ENCODE results near the gene SZRD1. TPM values are rescaled to one million over a fixed set of nuclear protein-coding genes. Genes with fewer than 3 reads are reported as not detected.
"Not testable (repeated sequence)": the region's sequence is repeated elsewhere in the genome, so short reads cannot be mapped to it uniquely, and the experiment has no call there.

SZRD1 gene
- total and polyA plus RNA-seq, 4 experiments from 2014 or later, result 41.6 to 81.0 (median 67.9) TPM

DNA sequence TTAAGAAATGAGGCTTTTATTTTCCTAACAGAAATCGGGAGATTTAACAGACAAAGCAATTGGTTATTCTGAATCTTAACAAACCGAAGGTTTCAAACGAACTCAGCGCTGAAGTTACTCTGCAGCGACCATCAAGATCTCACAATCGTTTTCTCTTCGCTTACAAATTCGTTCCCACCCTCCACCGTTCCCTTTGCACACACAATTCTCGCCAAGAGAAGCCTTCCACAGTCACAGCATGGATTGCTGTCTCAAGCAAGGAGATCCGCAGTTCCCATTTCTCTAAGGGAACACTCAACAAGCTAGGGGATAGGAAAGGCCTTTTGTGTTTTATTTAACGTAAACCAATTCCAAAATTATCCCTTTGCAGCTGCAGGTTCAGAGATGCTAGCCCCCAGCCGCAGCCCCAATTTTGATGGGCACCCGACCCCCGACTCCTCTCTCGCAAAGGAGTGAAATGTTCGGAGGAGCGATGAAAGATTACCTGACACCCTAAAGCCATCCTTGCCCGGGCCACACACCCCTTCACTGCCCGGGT is 15.5 kb upstream of the SZRD1 start:
- Histone ChIP-seq H3K9me3 (ENCODE audit: control insufficient read depth in 1 of 2, low read length in 2 of 2) (no peaks in the 10 kb centered on the region), H3K4me3 (ENCODE audit: low read length in 2 of 2) (peak overlapping the region; percentile 88 to 90), H3K36me3 (ENCODE audit: insufficient read depth, low read length) (no peaks in the 10 kb centered on the region), H3K27me3 (ENCODE audit: insufficient read depth, low read length) (no peaks in the 10 kb centered on the region), H3K4me1 (ENCODE audit: insufficient read depth, low read length) (peaks cover 44% of the 10 kb centered on the region), H3K27ac (ENCODE audit: low read depth, low read length) (peak overlapping the region; percentile 95)
- Mint-ChIP-seq H3K36me3 (peaks cover 0 to 9% of the 10 kb centered on the region in 2 donors), H3K9me3 (no peaks in the 10 kb centered on the region), H3K4me3 (peak overlapping the region; percentile 89 to 97 (median 96)), H3K27ac (peak overlapping the region; percentile 83 to 98 (median 95)), H3K27me3 (no peaks in the 10 kb centered on the region), H3K4me1 (peaks cover 17 to 37% (median 30%) of the 10 kb centered on the region in 4 donors)
- ChIA-PET CTCF (ENCODE audit: partially characterized antibody) (interaction anchor here (0.6 to 12.0 kb wide), 4 partner anchors 13 to 99 kb away, joined by 3 to 121 read pairs (median 4); partner anchors contain the start of gene SZRD1), POLR2A (ENCODE audit: partially characterized antibody) (interaction anchor here (0.6 to 3.0 kb wide), 13 partner anchors 10 to 553 kb away, joined by 3 to 27 read pairs (median 3); partner anchors contain the start of genes NECAP2, SZRD1 and ZBTB17)
- peak in 1 of 5 donors; percentile 10 for DNase-seq
- intact Hi-C loops (cut with micrococcal nuclease), result loop anchor here (5.0 kb wide), 2 partner anchors 91 to 144 kb away; partner anchors contain the start of gene NECAP2

DNA sequence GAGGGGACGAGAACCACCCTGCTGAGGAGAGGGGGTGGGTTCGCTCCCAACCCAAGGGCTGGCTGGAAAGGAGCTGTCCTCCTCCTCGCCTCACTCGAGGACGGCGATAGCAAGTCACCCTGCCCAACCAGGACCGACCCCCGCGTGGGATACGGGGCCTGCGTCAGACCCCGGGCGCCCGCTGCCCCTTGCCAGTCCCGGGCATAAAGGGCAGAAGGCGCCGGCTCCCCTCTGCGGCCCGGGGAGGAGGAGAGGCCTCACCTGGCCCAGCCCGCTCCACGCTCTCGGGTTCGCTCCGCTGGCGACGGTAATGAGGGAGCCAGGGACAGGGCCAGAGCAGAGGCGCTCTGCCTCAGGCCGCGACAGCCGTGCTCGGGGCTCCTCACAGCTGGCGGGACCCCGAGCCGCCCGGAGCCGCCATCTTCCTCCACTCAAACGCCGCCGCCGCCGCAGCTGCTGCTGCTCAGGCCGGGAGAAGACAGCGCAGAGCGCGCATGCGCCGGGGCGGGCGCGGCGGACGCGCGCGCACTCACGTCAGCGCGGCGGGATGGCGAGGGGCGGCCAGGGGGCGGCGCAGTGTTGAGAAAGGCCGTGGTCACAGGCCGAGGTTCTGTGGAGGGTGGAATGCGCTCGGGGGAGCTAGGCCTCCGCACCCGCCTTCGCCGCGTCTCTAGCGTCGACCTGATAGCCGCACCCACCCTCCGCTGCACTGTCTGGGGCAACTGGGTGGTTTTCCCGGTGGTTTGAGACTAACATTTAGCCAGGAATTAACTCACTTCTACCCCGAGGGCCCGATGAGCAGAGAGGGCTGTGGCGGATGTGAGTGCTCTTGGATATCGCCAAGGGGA is 14.8 kb upstream of the SZRD1 start, which contains the start of gene FBXO42:
Gene FBXO42, minus strand, starts transcription at position 487 of the 848 bp plus-strand sequence. CDS start 37,062 bp downstream, outside the sequence.
- Histone ChIP-seq H3K27me3 (ENCODE audit: insufficient read depth, low read length) (no peaks in the 10 kb centered on the region), H3K4me1 (ENCODE audit: insufficient read depth, low read length) (peaks cover 44% of the 10 kb centered on the region), H3K9me3 (ENCODE audit: control insufficient read depth in 1 of 2, low read length in 2 of 2) (no peaks in the 10 kb centered on the region), H3K27ac (ENCODE audit: low read depth, low read length) (peak within 1 kb of the TSS; percentile 95), H3K4me3 (ENCODE audit: low read length in 2 of 2) (peak within 1 kb of the TSS; percentile 88 to 90), H3K36me3 (ENCODE audit: insufficient read depth, low read length) (no peaks in the 10 kb centered on the region)
- Mint-ChIP-seq H3K4me3 (peak within 1 kb of the TSS; percentile 89 to 97 (median 96)), H3K4me1 (peaks cover 17 to 37% (median 30%) of the 10 kb centered on the region in 4 donors), H3K27ac (peak within 1 kb of the TSS; percentile 90 to 98 (median 95)), H3K27me3 (no peaks in the 10 kb centered on the region), H3K9me3 (no peaks in the 10 kb centered on the region), H3K36me3 (peaks cover 0 to 9% of the 10 kb centered on the region in 2 donors)
- intact Hi-C loops (cut with micrococcal nuclease), result loop anchor here (1.0 to 5.0 kb wide), 3 partner anchors 15 to 145 kb away; partner anchors contain the start of genes NECAP2 and SZRD1
- ChIA-PET POLR2A (ENCODE audit: partially characterized antibody) (interaction anchor here (0.6 to 3.0 kb wide), 15 partner anchors 9 to 553 kb away, joined by 3 to 27 read pairs (median 3); partner anchors contain the start of genes NECAP2, SZRD1 and ZBTB17), CTCF (ENCODE audit: partially characterized antibody) (interaction anchor here (0.6 to 12.0 kb wide), 6 partner anchors 12 to 274 kb away, joined by 3 to 121 read pairs (median 4); partner anchors contain the start of gene SZRD1)
- DNase-seq, result peak; percentile 90 to 95 (median 94)

DNA sequence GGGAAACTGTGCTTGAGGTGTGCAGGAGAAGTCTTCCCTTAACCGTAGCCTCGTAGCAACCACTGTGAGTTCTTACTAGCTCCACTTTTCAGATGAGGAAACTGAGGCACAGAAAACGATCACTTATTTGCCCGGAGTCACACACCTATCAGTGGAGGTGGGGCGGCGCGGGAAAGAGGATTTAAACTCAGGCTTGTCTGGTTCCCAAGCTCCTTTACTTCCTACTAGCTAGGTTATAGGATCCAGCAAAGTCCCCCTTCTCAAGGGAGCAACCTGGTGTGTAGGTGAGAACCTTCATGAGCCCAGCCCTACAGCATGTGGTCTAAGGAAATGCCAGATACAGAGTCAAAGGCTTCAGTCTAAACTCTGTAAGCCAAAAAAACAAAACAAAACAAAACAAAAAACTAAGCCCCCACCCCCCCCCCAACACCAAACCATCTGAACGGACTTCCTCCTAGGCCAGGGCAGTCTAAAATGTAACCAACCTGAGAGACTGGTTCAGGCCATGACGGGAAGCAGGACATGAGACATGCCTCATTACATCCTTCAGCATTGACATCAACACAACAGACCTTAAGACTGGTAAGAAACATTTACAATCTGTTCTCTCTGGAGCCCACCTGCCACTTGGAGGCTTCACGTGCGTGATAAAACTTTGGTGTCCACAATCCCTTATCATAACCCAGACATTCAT is 14.1 kb upstream of the SZRD1 start:
- Histone ChIP-seq H3K9me3 (ENCODE audit: control insufficient read depth in 1 of 2, low read length in 2 of 2) (no peaks in the 10 kb centered on the region), H3K4me1 (ENCODE audit: insufficient read depth, low read length) (peaks cover 44% of the 10 kb centered on the region), H3K27me3 (ENCODE audit: insufficient read depth, low read length) (no peaks in the 10 kb centered on the region), H3K36me3 (ENCODE audit: insufficient read depth, low read length) (no peaks in the 10 kb centered on the region), H3K27ac (ENCODE audit: low read depth, low read length) (peak overlapping the region; percentile 95), H3K4me3 (ENCODE audit: low read length in 2 of 2) (peak overlapping the region; percentile 63 to 88)
- intact Hi-C loops (cut with micrococcal nuclease), result loop anchor here (1.0 to 5.0 kb wide), 3 partner anchors 14 to 146 kb away; partner anchors contain the start of genes NECAP2 and SZRD1
- Mint-ChIP-seq H3K27me3 (no peaks in the 10 kb centered on the region), H3K36me3 (peaks cover 0 to 9% of the 10 kb centered on the region in 2 donors), H3K9me3 (no peaks in the 10 kb centered on the region), H3K4me1 (peaks cover 15 to 36% (median 29%) of the 10 kb centered on the region in 4 donors), H3K27ac (peak overlapping the region; percentile 90 to 96 (median 95)), H3K4me3 (peak overlapping the region; percentile 89 to 97 (median 96))
- CTCF ChIA-PET (ENCODE audit: partially characterized antibody), result interaction anchor here (1.0 to 12.0 kb wide), 4 partner anchors 11 to 274 kb away, joined by 4 to 121 read pairs (median 5); partner anchors contain the start of gene SZRD1
- no peak for DNase-seq
- POLR2A ChIA-PET (ENCODE audit: partially characterized antibody), result interaction anchor here (0.7 to 3.0 kb wide), 12 partner anchors 10 to 552 kb away, joined by 3 to 27 read pairs (median 4); partner anchors contain the start of genes NECAP2 and SZRD1

- no peaks in the 10 kb centered on the region for H3K27me3 ChIP-seq (ENCODE audit: insufficient read depth, low read length)
- intact Hi-C loops (cut with micrococcal nuclease), result loop anchor here (5.0 kb wide), 2 partner anchors 88 to 147 kb away; partner anchors contain the start of gene NECAP2
- no peak overlapping the region for H3K27ac ChIP-seq (ENCODE audit: low read depth, low read length)
- no peaks in the 10 kb centered on the region for H3K36me3 ChIP-seq (ENCODE audit: insufficient read depth, low read length)
- peaks cover 28% of the 10 kb centered on the region for H3K4me1 ChIP-seq (ENCODE audit: insufficient read depth, low read length)
- H3K4me1 Mint-ChIP-seq, result peaks cover 11 to 26% (median 21%) of the 10 kb centered on the region in 4 donors
- H3K4me3 ChIP-seq (ENCODE audit: low read length in 2 of 2), result no peak overlapping the region
- no peaks in the 10 kb centered on the region for H3K27me3 Mint-ChIP-seq
- H3K4me3 Mint-ChIP-seq, result peak overlapping the region in 2 of 8 donors; percentile 18 to 48
- DNase-seq, result no peak
- H3K9me3 Mint-ChIP-seq, result no peaks in the 10 kb centered on the region
- H3K9me3 ChIP-seq (ENCODE audit: control insufficient read depth in 1 of 2, low read length in 2 of 2), result no peaks in the 10 kb centered on the region
- POLR2A ChIA-PET (ENCODE audit: partially characterized antibody), result interaction anchor here (1.0 kb wide), 2 partner anchors 9 to 11 kb away, joined by 3 to 4 read pairs; no protein-coding TSS in a partner anchor
- peak overlapping the region in 2 of 7 donors; percentile 26 to 27 for H3K27ac Mint-ChIP-seq
- H3K36me3 Mint-ChIP-seq, result peaks cover 0 to 9% of the 10 kb centered on the region in 2 donors
- CTCF ChIA-PET (ENCODE audit: partially characterized antibody), result interaction anchor here (12.0 kb wide), 1 partner anchor 10 kb away, joined by 121 read pairs; the partner anchor contains the start of gene SZRD1
Observed at GRCh38 chr1:16354619-16355018, 12.4 kb upstream of the SZRD1 start.

DNA sequence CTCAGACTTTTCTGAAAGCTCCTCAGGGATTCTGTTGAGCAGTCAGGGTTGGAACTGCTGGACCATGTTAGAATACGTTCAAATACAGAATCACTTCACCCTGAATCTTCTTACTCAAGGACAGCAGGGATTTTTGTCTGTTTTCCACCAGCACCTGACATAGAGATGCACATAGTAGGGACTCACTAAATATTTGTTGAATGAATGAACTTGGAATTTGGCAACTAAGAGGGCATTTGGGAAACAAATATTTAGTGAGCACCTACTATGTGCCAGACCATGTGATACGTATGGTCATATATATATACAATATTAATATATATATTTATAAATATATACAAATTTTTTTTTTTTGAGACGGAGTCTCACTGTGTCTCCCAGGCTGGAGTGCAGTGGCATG is 10.2 kb upstream of the SZRD1 start:
- H3K4me1 Mint-ChIP-seq, result peaks cover 0 to 6% (median 4%) of the 10 kb centered on the region in 4 donors
- H3K9me3 ChIP-seq (ENCODE audit: control insufficient read depth in 1 of 2, low read length in 2 of 2), result no peaks in the 10 kb centered on the region
- H3K4me3 Mint-ChIP-seq, result no peak overlapping the region
- no peak overlapping the region for H3K27ac ChIP-seq (ENCODE audit: low read depth, low read length)
- H3K36me3 Mint-ChIP-seq, result peaks cover 0 to under 1% of the 10 kb centered on the region in 2 donors
- H3K4me3 ChIP-seq (ENCODE audit: low read length in 2 of 2), result no peak overlapping the region
- H3K27ac Mint-ChIP-seq, result no peak overlapping the region
- no peak for DNase-seq
- H3K27me3 Mint-ChIP-seq, result no peaks in the 10 kb centered on the region
- no peaks in the 10 kb centered on the region for H3K9me3 Mint-ChIP-seq
- ChIA-PET POLR2A (ENCODE audit: partially characterized antibody) (interaction anchor here (1.5 kb wide), 1 partner anchor 15 kb away, joined by 4 read pairs; no protein-coding TSS in a partner anchor), CTCF (ENCODE audit: partially characterized antibody) (interaction anchor here (0.8 to 12.0 kb wide), 5 partner anchors 7 to 113 kb away, joined by 3 to 121 read pairs (median 4); partner anchors contain the start of gene SZRD1)
- intact Hi-C loops (cut with micrococcal nuclease), result no loop called here
- peaks cover 9% of the 10 kb centered on the region for H3K4me1 ChIP-seq (ENCODE audit: insufficient read depth, low read length)
- H3K36me3 ChIP-seq (ENCODE audit: insufficient read depth, low read length), result no peaks in the 10 kb centered on the region
- no peaks in the 10 kb centered on the region for H3K27me3 ChIP-seq (ENCODE audit: insufficient read depth, low read length)

DNA sequence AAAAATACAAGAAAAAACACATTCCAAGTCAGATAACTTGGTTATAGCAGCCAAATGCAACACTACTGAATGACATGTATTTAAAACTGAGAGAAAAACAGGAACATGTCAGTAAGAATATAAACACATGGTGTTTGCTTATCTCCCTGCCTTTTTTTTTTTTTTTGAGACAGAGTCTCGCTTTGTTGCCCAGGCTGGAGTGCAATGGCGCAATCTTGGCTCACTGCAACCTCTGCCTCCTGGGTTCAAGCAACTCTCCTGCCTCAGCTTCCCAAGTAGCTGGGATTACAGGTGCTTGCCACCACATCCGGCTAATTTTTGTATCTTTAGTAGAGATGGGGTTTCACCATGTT is 1.9 kb upstream of the SZRD1 start:
- Mint-ChIP-seq H3K27ac (peak overlapping the region in 1 of 7 donors; percentile 8), H3K4me1 (peaks cover 16 to 40% (median 23%) of the 10 kb centered on the region in 4 donors), H3K36me3 (peaks cover 0 to 15% of the 10 kb centered on the region in 2 donors)
- intact Hi-C loops (cut with micrococcal nuclease), result loop anchor here (5.0 to 10.0 kb wide), 5 partner anchors 57 to 690 kb away; partner anchors contain the start of genes SDHB and ZBTB17
- not testable (repeated sequence) for H3K27me3 ChIP-seq (ENCODE audit: insufficient read depth, low read length); H3K27ac ChIP-seq (ENCODE audit: low read depth, low read length); H3K36me3 ChIP-seq (ENCODE audit: insufficient read depth, low read length); H3K4me3 Mint-ChIP-seq; H3K9me3 Mint-ChIP-seq; H3K4me3 ChIP-seq (ENCODE audit: low read length in 2 of 2); H3K27me3 Mint-ChIP-seq; DNase-seq; H3K9me3 ChIP-seq (ENCODE audit: control insufficient read depth in 1 of 2, low read length in 2 of 2)
- POLR2A ChIA-PET (ENCODE audit: partially characterized antibody), result interaction anchor here (4.9 kb wide), 1 partner anchor 13 kb away, joined by 25 read pairs; the partner anchor contains the start of gene FBXO42
- peaks cover 32% of the 10 kb centered on the region for H3K4me1 ChIP-seq (ENCODE audit: insufficient read depth, low read length)
- CTCF ChIA-PET (ENCODE audit: partially characterized antibody), result interaction anchor here (1.2 to 6.8 kb wide), 2 partner anchors 14 to 35 kb away, joined by 3 to 121 read pairs; partner anchors contain the start of gene FBXO42
